GM21390 (cell line): ENCODE results near the gene SERPINB13.
"Not testable (repeated sequence)": the region's sequence is repeated elsewhere in the genome, so short reads cannot be mapped to it uniquely, and the experiment has no call there.

ENCODE experiments used
- ATAC-seq: cut with Tn5 transposase; IDR thresholded peaks from one replicate; pipeline ENCODE4 v1.9.1; 2021; ENCODE audit not compliant: unreplicated experiment

Gene SERPINB13

GRCh38 chr18:63590373-63590772 is 3.2 kb downstream of the SERPINB13 start:
- no peak for ATAC-seq

- no peak for ATAC-seq
Measured at GRCh38 chr18:63590966-63591695, 4.0 kb downstream of the SERPINB13 start.

- no peak for ATAC-seq
Measured at GRCh38 chr18:63591725-63592124, 4.6 kb downstream of the SERPINB13 start.

- no peak for ATAC-seq
Measured at GRCh38 chr18:63592471-63592870, 5.3 kb downstream of the SERPINB13 start.

- ATAC-seq, result no peak
Measured at GRCh38 chr18:63596964-63597363, 9.8 kb downstream of the SERPINB13 start.

- ATAC-seq, result no peak
Measured at GRCh38 chr18:63603355-63603754, 16.2 kb downstream of the SERPINB13 start.

- peak; percentile 98 for ATAC-seq
Measured at GRCh38 chr18:63603772-63604171, 16.6 kb downstream of the SERPINB13 start.

- ATAC-seq, result no peak
Measured at GRCh38 chr18:63604791-63605567, 17.8 kb downstream of the SERPINB13 start.

- no peak for ATAC-seq
Measured at GRCh38 chr18:63606526-63606925, 19.4 kb downstream of the SERPINB13 start.

GRCh38 chr18:63613420-63613819 is 26.3 kb downstream of the SERPINB13 start:
- no peak for ATAC-seq

GRCh38 chr18:63617049-63617914 is 30.1 kb downstream of the SERPINB13 start:
- peak; percentile 87 for ATAC-seq

GRCh38 chr18:63617915-63618234 is 30.7 kb downstream of the SERPINB13 start:
- ATAC-seq, result no peak

GRCh38 chr18:63619661-63620060 is 32.5 kb downstream of the SERPINB13 start:
- ATAC-seq, result no peak

GRCh38 chr18:63624863-63625262 is 37.7 kb downstream of the SERPINB13 start:
- ATAC-seq, result no peak

GRCh38 chr18:63626431-63626830 is 39.3 kb downstream of the SERPINB13 start:
- ATAC-seq, result no peak

- no peak for ATAC-seq
Measured at GRCh38 chr18:63627819-63628218, 40.7 kb downstream of the SERPINB13 start.

- no peak for ATAC-seq
Measured at GRCh38 chr18:63637703-63638102, 50.6 kb downstream of the SERPINB13 start.

- ATAC-seq, result not testable (repeated sequence)
Measured at GRCh38 chr18:63641157-63641680, 54.1 kb downstream of the SERPINB13 start.

GRCh38 chr18:63642668-63643356 is 55.7 kb downstream of the SERPINB13 start:
- not testable (repeated sequence) for ATAC-seq

- not testable (repeated sequence) for ATAC-seq
Measured at GRCh38 chr18:63644142-63644541, 57.0 kb downstream of the SERPINB13 start, which contains the start of gene SERPINB4. Gene SERPINB4 (minus strand): TSS chr18:63644256. CDS start chr18:63643577, 679 bp downstream.
